Activated CD4-positive, alpha-beta memory T cell treated with anti-CD3 and anti-CD28 coated beads, Interleukin-2, amount 10 ng/mL, durations not matched to agents 7 days and 5 days (primary cell): Measurements from ENCODE around the gene POLR2J3. TPM values are rescaled to one million over a fixed set of nuclear protein-coding genes. Genes with fewer than 3 reads are reported as not detected.
A peak's percentile ranks its signal among the peaks of the same experiment; 100 is the strongest.
"Not testable (repeated sequence)": the region's sequence is repeated elsewhere in the genome, so short reads cannot be mapped to it uniquely, and the experiment has no call there.

Experiments
- CTCF ChIA-PET: fragments of 350-600 bp; sonication (Branson Sonifier 250); formaldehyde crosslinking; loops from one replicate; lab custom pipeline; 2021; ENCODE audit warnings: antibody characterized with exemption, inconsistent platforms; lab: Charles Lee
- POLR2A ChIA-PET: fragments of 350-600 bp; sonication (Branson Sonifier 250); formaldehyde crosslinking; loops from one replicate; lab custom pipeline; 2021; ENCODE audit warnings: antibody characterized with exemption; lab: Charles Lee
- DNase-seq: peaks from one replicate; pipeline ENCODE4 v3.0.0-alpha.2; 2020
- H3K27ac Mint-ChIP-seq: one replicate; pipeline ENCODE4 v1.8.0; 2021; ENCODE audit warnings: mild to moderate bottlenecking, mixed read lengths
- H3K27me3 Mint-ChIP-seq: one replicate; pipeline ENCODE4 v1.8.0; 2021; ENCODE audit warnings: mixed read lengths
- H3K36me3 Mint-ChIP-seq: one replicate; pipeline ENCODE4 v1.8.0; 2021; ENCODE audit warnings: low read depth, mixed read lengths
- H3K4me1 Mint-ChIP-seq: one replicate; pipeline ENCODE4 v1.8.0; 2021; ENCODE audit warnings: mixed read lengths
- H3K4me3 Mint-ChIP-seq: one replicate; pipeline ENCODE4 v1.8.0; 2021; ENCODE audit warnings: mild to moderate bottlenecking, mixed read lengths
- H3K9me3 Mint-ChIP-seq: one replicate; pipeline ENCODE4 v1.8.0; 2021; ENCODE audit warnings: mixed read lengths
- total RNA-seq, 2 experiments: library from RNA; stranded (reverse); gene quantifications; one replicate each; pipeline ENCODE4 v1.2.3, GENCODE V29; 2021

Gene POLR2J3
- total RNA-seq: 10 to 100 TPM; 24.9 to 25.0 TPM

GRCh38 chr7:102572261-102573239 lies at the start of gene POLR2J3:
TSS of gene POLR2J3 (minus strand) at chr7:102572583. CDS start at chr7:102572521, 62 bp downstream.
- CTCF ChIA-PET, POLR2A ChIA-PET, H3K9me3 Mint-ChIP-seq, H3K36me3 Mint-ChIP-seq, H3K27me3 Mint-ChIP-seq, H3K4me1 Mint-ChIP-seq: not testable (repeated sequence)
- DNase-seq: peak; percentile 95
- Mint-ChIP-seq H3K27ac (peak within 1 kb of the TSS; percentile 78), H3K4me3 (peak within 1 kb of the TSS; percentile 85)

- H3K4me1 Mint-ChIP-seq, POLR2A ChIA-PET, DNase-seq, H3K27me3 Mint-ChIP-seq, H3K36me3 Mint-ChIP-seq, H3K27ac Mint-ChIP-seq, H3K9me3 Mint-ChIP-seq, CTCF ChIA-PET, H3K4me3 Mint-ChIP-seq: not testable (repeated sequence)
These were observed 45.7 kb upstream of the POLR2J3 start for GRCh38 chr7:102618122-102618521.

GRCh38 chr7:102616507-102617125 lies 44.2 kb upstream of the POLR2J3 start, which contains the start of gene RASA4:
TSS of gene RASA4 (minus strand) at chr7:102616756. CDS start at chr7:102616689, 67 bp downstream.
- DNase-seq, H3K27me3 Mint-ChIP-seq, H3K27ac Mint-ChIP-seq, CTCF ChIA-PET, H3K4me1 Mint-ChIP-seq, H3K36me3 Mint-ChIP-seq, POLR2A ChIA-PET, H3K4me3 Mint-ChIP-seq, H3K9me3 Mint-ChIP-seq: not testable (repeated sequence)

GRCh38 chr7:102615930-102616329 lies 43.5 kb upstream of the POLR2J3 start:
- H3K36me3 Mint-ChIP-seq, H3K4me1 Mint-ChIP-seq, H3K27ac Mint-ChIP-seq, H3K27me3 Mint-ChIP-seq, DNase-seq, CTCF ChIA-PET, H3K4me3 Mint-ChIP-seq, POLR2A ChIA-PET, H3K9me3 Mint-ChIP-seq: not testable (repeated sequence)

- H3K27ac Mint-ChIP-seq, CTCF ChIA-PET, H3K4me1 Mint-ChIP-seq, DNase-seq, POLR2A ChIA-PET, H3K36me3 Mint-ChIP-seq, H3K27me3 Mint-ChIP-seq, H3K4me3 Mint-ChIP-seq, H3K9me3 Mint-ChIP-seq: not testable (repeated sequence)
These were observed 42.5 kb upstream of the POLR2J3 start for GRCh38 chr7:102614873-102615272.

GRCh38 chr7:102614346-102614697 lies 41.9 kb upstream of the POLR2J3 start:
- H3K27ac Mint-ChIP-seq, H3K9me3 Mint-ChIP-seq, H3K4me1 Mint-ChIP-seq, DNase-seq, POLR2A ChIA-PET, H3K27me3 Mint-ChIP-seq, H3K4me3 Mint-ChIP-seq, CTCF ChIA-PET, H3K36me3 Mint-ChIP-seq: not testable (repeated sequence)

- H3K27me3 Mint-ChIP-seq, H3K36me3 Mint-ChIP-seq, H3K9me3 Mint-ChIP-seq, H3K27ac Mint-ChIP-seq, H3K4me3 Mint-ChIP-seq, H3K4me1 Mint-ChIP-seq, DNase-seq, POLR2A ChIA-PET, CTCF ChIA-PET: not testable (repeated sequence)
These were observed 41.4 kb upstream of the POLR2J3 start for GRCh38 chr7:102613575-102614345.

GRCh38 chr7:102611675-102612325 lies 39.4 kb upstream of the POLR2J3 start:
- H3K36me3 Mint-ChIP-seq, H3K27me3 Mint-ChIP-seq, H3K27ac Mint-ChIP-seq, DNase-seq, CTCF ChIA-PET, H3K4me1 Mint-ChIP-seq, POLR2A ChIA-PET, H3K9me3 Mint-ChIP-seq, H3K4me3 Mint-ChIP-seq: not testable (repeated sequence)

- H3K36me3 Mint-ChIP-seq, H3K27me3 Mint-ChIP-seq, CTCF ChIA-PET, DNase-seq, H3K4me3 Mint-ChIP-seq, H3K27ac Mint-ChIP-seq, POLR2A ChIA-PET, H3K4me1 Mint-ChIP-seq, H3K9me3 Mint-ChIP-seq: not testable (repeated sequence)
These were observed 38.8 kb upstream of the POLR2J3 start for GRCh38 chr7:102611013-102611674.

GRCh38 chr7:102610441-102610840 lies 38.1 kb upstream of the POLR2J3 start:
- H3K36me3 Mint-ChIP-seq, H3K27me3 Mint-ChIP-seq, H3K4me1 Mint-ChIP-seq, DNase-seq, H3K9me3 Mint-ChIP-seq, POLR2A ChIA-PET, H3K27ac Mint-ChIP-seq, CTCF ChIA-PET, H3K4me3 Mint-ChIP-seq: not testable (repeated sequence)

GRCh38 chr7:102609734-102610133 lies 37.4 kb upstream of the POLR2J3 start:
- DNase-seq, H3K9me3 Mint-ChIP-seq, H3K4me3 Mint-ChIP-seq, H3K27me3 Mint-ChIP-seq, H3K4me1 Mint-ChIP-seq, H3K36me3 Mint-ChIP-seq, H3K27ac Mint-ChIP-seq, POLR2A ChIA-PET, CTCF ChIA-PET: not testable (repeated sequence)

- H3K27ac Mint-ChIP-seq, H3K4me1 Mint-ChIP-seq, H3K4me3 Mint-ChIP-seq: not testable (repeated sequence)
These were observed 34.5 kb upstream of the POLR2J3 start for GRCh38 chr7:102606848-102607247.

More at GRCh38 chr7:102606848-102607247, 34.5 kb upstream of the POLR2J3 start:
- H3K9me3 Mint-ChIP-seq, H3K36me3 Mint-ChIP-seq, DNase-seq, CTCF ChIA-PET, H3K27me3 Mint-ChIP-seq, POLR2A ChIA-PET: not testable (repeated sequence)
